HUES6 (cell line): ENCODE results near the gene WDR3.
A peak's percentile ranks its signal among the peaks of the same experiment; 100 is the strongest.

ENCODE experiments used
- H3K27ac ChIP-seq: 2 replicates; pipeline ENCODE4 v1.7.0; 2013; ENCODE audit warnings: low read depth, mild to moderate bottlenecking, low read length, inconsistent platforms
- H3K27me3 ChIP-seq: 2 replicates; pipeline ENCODE4 v1.6.1; 2013; ENCODE audit warnings: low read length; ENCODE audit not compliant: control insufficient read depth, insufficient read depth
- H3K36me3 ChIP-seq: 2 replicates; pipeline ENCODE4 v1.6.1; 2013; ENCODE audit warnings: low read length; ENCODE audit not compliant: control insufficient read depth, insufficient read depth
- H3K4me1 ChIP-seq: 2 replicates; pipeline ENCODE4 v1.6.1; 2013; ENCODE audit warnings: low read length; ENCODE audit not compliant: control insufficient read depth, insufficient read depth
- H3K4me3 ChIP-seq: 2 replicates; pipeline ENCODE4 v1.5.1; 2013; ENCODE audit warnings: low read depth, low read length
- H3K9ac ChIP-seq: one replicate; pipeline ENCODE4 v1.6.1; 2013; ENCODE audit warnings: mild to moderate bottlenecking, low read length
- H3K9me3 ChIP-seq: 2 replicates; pipeline ENCODE4 v1.6.1; 2013; ENCODE audit warnings: low read depth, low read length; ENCODE audit not compliant: control insufficient read depth, insufficient read depth

WDR3 gene

GRCh38 chr1:117929343-117930172 is at the start of gene WDR3, which contains the start of gene GDAP2:
TSS of gene WDR3 (plus strand) at chr1:117929739. CDS start at chr1:117933320, 3,581 bp downstream.
TSS of gene GDAP2 (minus strand) at chr1:117929621. CDS start at chr1:117920357, 9,264 bp downstream.
- H3K27ac ChIP-seq: peak within 1 kb of the TSS; percentile 9; the same call in 1 of the 2 replicates
- H3K4me3 ChIP-seq: peak within 1 kb of the TSS; percentile 100
- no peaks in the 10 kb centered on the region; the same call in 1 of the 2 replicates for H3K9me3 ChIP-seq
- peaks cover 14% of the 10 kb centered on the region for H3K36me3 ChIP-seq
- no peaks in the 10 kb centered on the region for H3K27me3 ChIP-seq
- H3K9ac ChIP-seq: peak within 1 kb of the TSS; percentile 96
- H3K4me1 ChIP-seq: peaks cover 10% of the 10 kb centered on the region

DNA sequence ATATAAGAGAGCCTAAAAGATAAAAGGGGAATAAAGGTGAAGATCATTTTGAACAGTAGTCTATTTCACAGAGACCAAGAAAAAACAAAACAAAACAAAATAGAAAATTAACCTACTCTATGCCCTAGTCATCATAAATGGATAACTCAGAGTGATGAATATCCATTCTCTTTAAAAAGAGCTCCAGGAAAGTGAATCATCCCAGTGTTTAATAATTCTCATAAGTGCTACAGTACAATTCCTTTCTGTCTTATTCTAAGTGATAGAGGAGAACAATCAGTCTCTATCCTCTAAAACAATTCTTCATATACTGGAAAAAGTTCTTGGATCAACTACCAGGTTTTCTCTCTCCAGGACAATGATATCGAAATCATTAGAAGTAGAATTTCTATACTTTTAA is 45.9 kb upstream of the WDR3 start:
- H3K4me3 ChIP-seq: no peak overlapping the region
- peaks cover 5% of the 10 kb centered on the region for H3K36me3 ChIP-seq
- no peaks in the 10 kb centered on the region for H3K27me3 ChIP-seq
- no peaks in the 10 kb centered on the region for H3K9me3 ChIP-seq
- no peak overlapping the region for H3K9ac ChIP-seq
- H3K4me1 ChIP-seq: no peaks in the 10 kb centered on the region
- H3K27ac ChIP-seq: no peak overlapping the region

DNA sequence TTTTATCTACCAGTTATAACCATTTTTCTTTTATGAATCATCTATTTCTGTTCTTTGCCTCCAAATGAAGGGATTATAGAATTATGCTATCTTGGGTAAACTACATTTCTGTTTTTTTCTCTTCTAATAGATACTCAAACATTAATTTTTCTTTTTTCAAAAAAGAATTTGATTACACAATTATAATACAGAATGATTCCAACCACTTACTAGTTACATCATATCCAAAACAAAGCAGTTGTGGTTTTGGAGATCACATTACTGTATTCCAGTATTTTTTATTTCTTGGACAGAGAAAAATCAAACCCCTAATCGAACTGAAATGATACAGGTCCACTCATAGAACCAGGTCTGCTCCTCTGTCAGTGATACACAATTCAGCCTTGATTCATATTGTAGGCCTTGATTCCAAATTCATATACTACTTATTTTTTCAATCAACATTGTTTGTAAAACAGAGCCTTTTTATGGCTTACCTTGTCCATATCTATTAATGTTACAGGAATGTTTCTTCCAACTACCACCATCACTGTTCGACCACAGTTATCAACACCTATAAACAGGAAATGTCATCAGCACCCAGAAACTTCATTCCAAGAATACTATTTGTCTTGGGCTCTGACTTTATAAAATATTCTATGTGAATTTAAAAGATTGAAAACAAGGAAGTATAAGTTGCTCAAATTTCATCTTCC is 43.3 kb upstream of the WDR3 start:
- H3K9me3 ChIP-seq: no peaks in the 10 kb centered on the region
- 0 out of 2 replicates have a peak, but pooled peaks cover 3% of the 10 kb centered on the region for H3K36me3 ChIP-seq
- H3K27ac ChIP-seq: no peak overlapping the region
- no peak overlapping the region for H3K9ac ChIP-seq
- H3K4me1 ChIP-seq: no peaks in the 10 kb centered on the region
- no peak overlapping the region for H3K4me3 ChIP-seq
- no peaks in the 10 kb centered on the region for H3K27me3 ChIP-seq

GRCh38 chr1:117890452-117890851 is 39.1 kb upstream of the WDR3 start:
- H3K4me3 ChIP-seq: no peak overlapping the region
- no peak overlapping the region for H3K9ac ChIP-seq
- no peaks in the 10 kb centered on the region for H3K27me3 ChIP-seq
- no peaks in the 10 kb centered on the region for H3K9me3 ChIP-seq
- 0 out of 2 replicates have a peak, but pooled peaks cover 8% of the 10 kb centered on the region for H3K36me3 ChIP-seq
- no peaks in the 10 kb centered on the region for H3K4me1 ChIP-seq
- H3K27ac ChIP-seq: no peak overlapping the region

DNA sequence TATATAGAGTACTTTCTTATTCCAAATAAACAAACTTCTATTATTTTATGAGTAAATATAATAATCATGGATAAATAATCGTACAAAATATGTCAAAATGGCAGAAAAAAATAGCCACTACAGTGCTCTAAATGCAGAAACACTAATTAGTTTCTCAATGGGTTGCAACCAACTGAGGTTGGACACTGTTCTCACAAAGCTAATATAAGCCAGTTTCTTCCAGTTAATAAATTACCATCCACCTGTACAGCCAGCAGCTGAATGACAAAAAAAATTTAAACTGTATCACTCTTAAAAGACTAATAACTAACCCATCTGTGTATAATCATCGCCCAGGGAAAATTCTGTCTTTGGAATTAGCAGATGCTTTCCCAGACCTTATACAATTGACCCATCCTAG is 37.0 kb upstream of the WDR3 start:
- no peaks in the 10 kb centered on the region for H3K9me3 ChIP-seq
- H3K27ac ChIP-seq: no peak overlapping the region
- no peak overlapping the region for H3K4me3 ChIP-seq
- no peaks in the 10 kb centered on the region for H3K4me1 ChIP-seq
- H3K9ac ChIP-seq: no peak overlapping the region
- no peaks in the 10 kb centered on the region for H3K27me3 ChIP-seq
- H3K36me3 ChIP-seq: peaks cover 26% of the 10 kb centered on the region

DNA sequence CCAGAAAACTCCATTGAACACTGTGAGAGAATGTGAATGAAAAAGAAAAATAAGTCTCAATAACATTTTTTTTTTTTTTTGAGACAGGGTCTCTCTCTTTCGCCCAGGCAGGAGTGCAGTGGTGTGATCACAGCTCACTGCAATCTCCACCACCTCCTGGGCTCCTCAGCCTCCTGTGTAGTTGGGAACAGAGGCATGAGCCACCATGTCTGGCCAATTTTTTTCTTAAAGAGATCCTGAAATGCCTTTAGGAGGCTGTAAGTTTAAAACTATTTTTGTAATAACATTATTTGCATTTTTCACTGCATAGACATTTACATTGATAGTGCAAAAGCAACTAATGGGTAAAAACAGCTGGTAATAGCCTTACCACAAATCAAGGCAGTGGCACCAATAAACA is 35.5 kb upstream of the WDR3 start:
- no peak overlapping the region for H3K4me3 ChIP-seq
- H3K27ac ChIP-seq: no peak overlapping the region
- H3K4me1 ChIP-seq: no peaks in the 10 kb centered on the region
- no peaks in the 10 kb centered on the region for H3K27me3 ChIP-seq
- H3K9ac ChIP-seq: no peak overlapping the region
- H3K36me3 ChIP-seq: peaks cover 36% of the 10 kb centered on the region
- H3K9me3 ChIP-seq: no peaks in the 10 kb centered on the region

DNA sequence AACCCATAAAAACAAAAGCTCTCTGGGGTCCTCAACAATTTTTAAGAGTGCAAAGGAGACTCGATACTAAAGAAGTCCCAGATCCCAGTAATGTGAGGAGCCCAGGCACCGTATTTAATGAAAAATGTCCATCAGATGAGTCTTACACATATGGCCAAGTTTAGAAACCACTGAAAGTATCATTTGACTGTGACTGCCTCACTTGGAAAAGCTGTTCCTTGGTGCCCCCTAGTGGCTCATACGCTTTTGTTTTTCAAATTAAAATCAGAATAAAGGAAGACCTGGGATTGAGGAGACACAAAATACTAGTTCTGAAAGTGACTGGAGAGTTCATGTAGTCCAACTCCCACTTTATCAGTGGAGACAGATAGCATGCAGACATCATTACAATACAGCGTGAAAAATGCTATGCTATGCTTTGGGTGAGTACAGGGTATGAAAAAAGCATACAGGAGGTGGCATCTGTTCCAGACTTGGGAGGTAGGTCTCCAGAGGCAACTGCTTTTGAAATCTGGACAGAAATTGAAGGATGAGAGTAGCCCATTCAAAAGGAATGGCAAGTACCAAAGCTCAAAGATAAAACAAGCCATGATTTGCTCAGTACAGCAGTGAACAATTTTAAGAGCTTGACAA is 33.9 kb upstream of the WDR3 start:
- Histone ChIP-seq H3K9me3 (no peaks in the 10 kb centered on the region), H3K4me1 (no peaks in the 10 kb centered on the region), H3K9ac (no peak overlapping the region), H3K4me3 (no peak overlapping the region), H3K27me3 (no peaks in the 10 kb centered on the region), H3K27ac (no peak overlapping the region), H3K36me3 (peaks cover 47% of the 10 kb centered on the region)

GRCh38 chr1:117897551-117897950 is 32.0 kb upstream of the WDR3 start:
- Histone ChIP-seq H3K27me3 (no peaks in the 10 kb centered on the region), H3K4me3 (no peak overlapping the region), H3K9ac (no peak overlapping the region), H3K27ac (no peak overlapping the region), H3K4me1 (no peaks in the 10 kb centered on the region), H3K36me3 (peaks cover 47% of the 10 kb centered on the region), H3K9me3 (no peaks in the 10 kb centered on the region)

GRCh38 chr1:117899801-117900200 is 29.7 kb upstream of the WDR3 start:
- H3K36me3 ChIP-seq: peaks cover 50% of the 10 kb centered on the region

GRCh38 chr1:117902944-117903343 is 26.6 kb upstream of the WDR3 start:
- no peaks in the 10 kb centered on the region for H3K27me3 ChIP-seq
- H3K4me3 ChIP-seq: no peak overlapping the region
- H3K36me3 ChIP-seq: peaks cover 48% of the 10 kb centered on the region

More at GRCh38 chr1:117899801-117900200, 29.7 kb upstream of the WDR3 start:
- Histone ChIP-seq H3K27ac (no peak overlapping the region), H3K9me3 (no peaks in the 10 kb centered on the region), H3K4me1 (no peaks in the 10 kb centered on the region), H3K4me3 (no peak overlapping the region), H3K9ac (no peak overlapping the region), H3K27me3 (no peaks in the 10 kb centered on the region)

DNA sequence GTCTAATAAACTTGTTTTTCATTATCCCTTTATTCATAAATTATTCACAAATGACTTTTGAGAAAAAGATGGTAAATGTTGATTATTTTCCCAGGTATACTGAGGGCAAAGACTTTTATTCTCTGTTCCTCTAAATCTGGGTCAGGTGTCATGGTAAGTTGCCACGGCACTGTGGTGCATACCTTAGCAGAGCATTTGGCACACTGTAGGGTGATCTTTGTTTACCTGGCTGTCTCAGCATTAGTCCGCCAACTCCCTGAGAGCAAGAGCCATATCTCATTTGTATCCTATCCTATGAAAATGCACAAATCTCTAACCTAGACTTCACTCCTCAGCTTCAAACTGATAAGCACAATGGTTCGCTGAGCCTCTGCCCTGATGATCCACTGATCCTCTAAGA is 25.1 kb upstream of the WDR3 start:
- Histone ChIP-seq H3K4me3 (no peak overlapping the region), H3K36me3 (peaks cover 32% of the 10 kb centered on the region)

More at GRCh38 chr1:117902944-117903343, 26.6 kb upstream of the WDR3 start:
- H3K9ac ChIP-seq: no peak overlapping the region
- no peaks in the 10 kb centered on the region for H3K9me3 ChIP-seq
- no peak overlapping the region for H3K27ac ChIP-seq
- H3K4me1 ChIP-seq: no peaks in the 10 kb centered on the region

More for the DNA sequence above, 25.1 kb upstream of the WDR3 start:
- Histone ChIP-seq H3K27ac (no peak overlapping the region), H3K9ac (no peak overlapping the region), H3K27me3 (no peaks in the 10 kb centered on the region), H3K9me3 (no peaks in the 10 kb centered on the region), H3K4me1 (no peaks in the 10 kb centered on the region)
